SU-DHL-6 (cell line): ENCODE data around the gene CUL1.

Experiments used
- H2AFZ ChIP-seq: fragments of 200-600 bp; sonication (generic); 2 replicates; pipeline ENCODE4 v1.6.1; 2014; ENCODE audit warnings: low read depth, mild to moderate bottlenecking, moderate library complexity, mixed read lengths, antibody characterized with exemption, low read length; ENCODE audit not compliant: severe bottlenecking
- H3F3A ChIP-seq: fragments of 200-600 bp; shearing (Covaris generic); 2 replicates; pipeline ENCODE4 v1.6.0; 2016; ENCODE audit warnings: antibody characterized with exemption, mild to moderate bottlenecking; ENCODE audit not compliant: insufficient read depth
- H3K27ac ChIP-seq: fragments of 200-600 bp; sonication (generic); 2 replicates; pipeline ENCODE4 v1.5.1; 2016; ENCODE audit warnings: low read depth, mild to moderate bottlenecking, low read length, moderate library complexity, mixed read lengths
- H3K27me3 ChIP-seq: fragments of 200-600 bp; sonication (generic), shearing (Covaris generic); 2 replicates; pipeline ENCODE4 v1.6.0; 2014; ENCODE audit warnings: mild to moderate bottlenecking, low read length
- H3K36me3 ChIP-seq: fragments of 200-600 bp; sonication (generic); 2 replicates; pipeline ENCODE4 v1.6.1; 2014; ENCODE audit warnings: mild to moderate bottlenecking, low read length, mixed read lengths
- H3K4me2 ChIP-seq: fragments of 300-600, 200-600 bp; shearing (Covaris generic), sonication (generic); 2 replicates; pipeline ENCODE4 v1.6.0; 2014; ENCODE audit warnings: low read length, low read depth, mild to moderate bottlenecking; ENCODE audit not compliant: poor library complexity, severe bottlenecking
- H3K4me3 ChIP-seq: fragments of 200-600 bp; sonication (generic); 2 replicates; pipeline ENCODE4 v1.5.1; 2014; ENCODE audit warnings: antibody characterized with exemption, low read length, mild to moderate bottlenecking, mixed read lengths; ENCODE audit not compliant: insufficient read depth, poor library complexity, severe bottlenecking
- H3K79me2 ChIP-seq: fragments of 200-600 bp; sonication (generic); 2 replicates; pipeline ENCODE4 v1.6.1; 2014; ENCODE audit warnings: mild to moderate bottlenecking, low read length, moderate library complexity; ENCODE audit not compliant: insufficient read depth
- H3K9ac ChIP-seq: fragments of 200-600 bp; sonication (generic); 2 replicates; pipeline ENCODE4 v1.7.0; 2014; ENCODE audit warnings: mild to moderate bottlenecking, low read length
- H3K9me2 ChIP-seq: fragments of 200-600 bp; sonication (generic); replicated peaks from 2 replicates; pipeline ENCODE4 v1.6.1; 2014; ENCODE audit warnings: low read length; ENCODE audit not compliant: insufficient read depth
- H3K9me3 ChIP-seq: fragments of 200-600 bp; sonication (generic); 2 replicates; pipeline ENCODE4 v1.6.1; 2014; ENCODE audit warnings: low read length, mixed read lengths; ENCODE audit not compliant: insufficient read depth
- H4K20me1 ChIP-seq: fragments of 200-600 bp; sonication (generic); 2 replicates; pipeline ENCODE4 v1.6.1; 2014; ENCODE audit warnings: low read depth, mild to moderate bottlenecking, antibody characterized with exemption, low read length, moderate library complexity, mixed read lengths
- CTCF ChIP-seq: fragments of 200-600 bp; sonication (generic); IDR thresholded peaks from one replicate; pipeline ENCODE4 v1.5.1; 2017; ENCODE audit warnings: antibody characterized with exemption, mild to moderate bottlenecking, low read length, moderate library complexity; ENCODE audit not compliant: insufficient read depth, poor library complexity, severe bottlenecking
- EZH2phosphoT487 ChIP-seq: fragments of 200-600 bp; sonication (generic), shearing (Covaris generic); conservative IDR thresholded peaks from 2 replicates; pipeline ENCODE4 v1.6.1; 2018; ENCODE audit warnings: mild to moderate bottlenecking, antibody characterized with exemption, low read length, moderate library complexity, mixed read lengths

CUL1 gene

DNA sequence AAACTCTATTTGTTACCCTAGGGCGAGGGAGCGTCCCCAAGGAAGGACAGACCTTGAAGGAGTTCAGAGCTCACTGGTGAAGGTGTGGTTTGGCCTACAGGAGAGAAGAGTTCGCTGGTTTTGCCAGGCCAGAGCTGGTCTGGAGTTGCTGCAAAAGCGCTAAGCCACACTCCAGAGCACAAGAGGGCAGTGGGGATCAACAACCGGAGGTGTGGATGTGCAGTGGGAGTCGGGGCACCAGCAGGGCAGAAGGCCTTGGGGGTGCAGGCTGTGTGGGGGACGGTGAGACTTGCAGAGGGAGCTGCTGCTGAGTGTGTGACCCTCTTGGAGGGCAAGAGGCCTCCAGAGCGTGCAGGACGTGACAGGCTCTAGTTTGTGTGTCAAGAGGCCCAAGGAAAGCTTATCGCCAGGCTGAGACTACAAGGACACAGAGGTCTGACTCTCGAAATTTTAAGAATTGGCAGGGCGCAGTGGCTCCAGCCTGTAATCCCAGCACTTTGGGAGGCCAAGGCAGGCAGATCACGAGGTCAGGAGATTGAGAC, 14.3 kb upstream of the CUL1 start:
- no peak overlapping the region for H2AFZ ChIP-seq
- no peaks in the 10 kb centered on the region for H4K20me1 ChIP-seq
- no peak overlapping the region for H3K27ac ChIP-seq
- H3K27me3 ChIP-seq: no peaks in the 10 kb centered on the region
- no peaks in the 10 kb centered on the region for H3K79me2 ChIP-seq
- H3K36me3 ChIP-seq: no peaks in the 10 kb centered on the region
- no peaks in the 10 kb centered on the region for H3K9me2 ChIP-seq
- H3K4me3 ChIP-seq: no peak overlapping the region
- H3K4me2 ChIP-seq: no peak overlapping the region
- H3K9me3 ChIP-seq: peaks cover 3% of the 10 kb centered on the region; the same call in 1 of the 2 replicates
- no peaks in the 10 kb centered on the region for H3F3A ChIP-seq
- H3K9ac ChIP-seq: no peak overlapping the region
- no peak for TF ChIP-seq EZH2phosphoT487
- TF ChIP-seq CTCF: no peak

DNA sequence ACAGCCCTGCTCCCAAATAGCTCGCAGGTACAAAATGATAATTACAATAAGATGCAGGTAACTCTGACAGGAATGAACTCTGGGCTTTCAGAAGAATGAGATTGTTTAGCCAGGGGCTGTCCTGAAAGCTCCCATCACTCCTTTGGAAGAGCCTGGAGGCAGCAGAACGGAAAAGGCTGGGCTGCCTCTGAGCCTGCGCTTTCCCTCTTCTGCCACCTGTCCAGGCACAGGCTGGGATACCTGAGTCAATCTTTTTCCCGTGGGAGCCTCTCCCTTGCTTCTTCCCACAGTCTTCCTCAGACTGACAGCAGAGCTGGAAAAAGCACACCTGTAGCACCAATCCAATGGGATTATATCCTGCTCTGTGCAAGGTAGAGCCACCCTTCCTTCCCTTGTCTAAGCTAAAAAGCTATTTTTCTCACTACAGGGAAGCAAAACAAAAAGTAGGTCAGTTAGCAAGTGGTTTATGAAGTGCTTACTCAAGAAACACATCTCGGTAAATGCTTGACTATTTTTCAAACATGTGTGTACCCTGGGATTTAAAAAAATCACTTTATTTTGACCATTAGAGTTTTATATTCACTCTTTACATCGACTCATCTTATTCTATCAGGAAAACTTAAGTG, 12.3 kb upstream of the CUL1 start:
- Histone ChIP-seq H3K36me3 (no peaks in the 10 kb centered on the region), H3K4me2 (no peak overlapping the region), H3K9me3 (peaks cover 3% of the 10 kb centered on the region; the same call in 1 of the 2 replicates), H3F3A (no peaks in the 10 kb centered on the region), H3K79me2 (no peaks in the 10 kb centered on the region), H3K27ac (no peak overlapping the region), H4K20me1 (no peaks in the 10 kb centered on the region), H3K9me2 (no peaks in the 10 kb centered on the region), H3K4me3 (no peak overlapping the region), H2AFZ (no peak overlapping the region), H3K27me3 (no peaks in the 10 kb centered on the region), H3K9ac (no peak overlapping the region)
- TF ChIP-seq EZH2phosphoT487 (no peak), CTCF (no peak)

GRCh38 chr7:148687555-148687954, 11.1 kb upstream of the CUL1 start:
- TF ChIP-seq CTCF: no peak
- TF ChIP-seq EZH2phosphoT487: no peak
- no peak overlapping the region for H2AFZ ChIP-seq
- H3K4me3 ChIP-seq: no peak overlapping the region
- no peaks in the 10 kb centered on the region for H3K36me3 ChIP-seq
- no peaks in the 10 kb centered on the region for H3K27me3 ChIP-seq
- H3K9me3 ChIP-seq: no peaks in the 10 kb centered on the region
- H3K9ac ChIP-seq: no peak overlapping the region
- no peak overlapping the region for H3K4me2 ChIP-seq
- no peaks in the 10 kb centered on the region for H3K79me2 ChIP-seq
- no peak overlapping the region for H3K27ac ChIP-seq
- no peaks in the 10 kb centered on the region for H3K9me2 ChIP-seq
- H4K20me1 ChIP-seq: no peaks in the 10 kb centered on the region
- H3F3A ChIP-seq: no peaks in the 10 kb centered on the region
